Panc1 (cell line): Measurements from ENCODE around the gene CDYL.

Source experiments
- CTCF ChIP-seq: fragments of 450-650 bp; IDR thresholded peaks from 2 replicates; pipeline ENCODE4 v1.5.1; 2017; ENCODE audit warnings: mild to moderate bottlenecking
- POLR2AphosphoS5 ChIP-seq: IDR thresholded peaks from 2 replicates; pipeline ENCODE4 v1.6.1; 2012; ENCODE audit warnings: mild to moderate bottlenecking, low read depth, low read length, moderate library complexity
- REST ChIP-seq, 2 experiments: IDR thresholded peaks; 2 replicates each; pipeline ENCODE4 v1.6.1; 2011 to 2012; ENCODE audit warnings: low read depth in 2 of 2, control low read depth in 1 of 2, low read length in 1 of 2, mild to moderate bottlenecking in 1 of 2, moderate library complexity in 1 of 2; ENCODE audit not compliant: insufficient read depth in 1 of 2
- TCF7L2 ChIP-seq: IDR thresholded peaks from 2 replicates; pipeline ENCODE4 v1.6.1; 2011; ENCODE audit warnings: mild to moderate bottlenecking, low read depth, low read length, inconsistent platforms

- TF ChIP-seq TCF7L2: no peak
- no peak for TF ChIP-seq CTCF
- TF ChIP-seq REST (IDR thresholded peaks at IDR 0.05; ENCODE audit: insufficient read depth in 1 of 2, low read depth in 2 of 2, low read length in 1 of 2): no peak
- no peak for TF ChIP-seq POLR2AphosphoS5
These were observed 108.6 kb downstream of the CDYL start for GRCh38 chr6:4884646-4885340.
